Tongue (tissue), 2 donors: ENCODE data around the gene NDRG4. TPM values are rescaled to one million over a fixed set of nuclear protein-coding genes. Genes with fewer than 3 reads are reported as not detected.
"Not testable (repeated sequence)": the region's sequence is repeated elsewhere in the genome, so short reads cannot be mapped to it uniquely, and the experiment has no call there.

Experiments
- DNase-seq: peaks from one replicate; pipeline ENCODE4 v3.0.0-alpha.2; 2015
- total RNA-seq: library from RNA; depleted of rRNA; stranded (reverse); fragments of >200 nt; gene quantifications from one replicate; pipeline ENCODE4 v1.2.3, GENCODE V29; 2014

NDRG4 gene
- total RNA-seq, 1 donor from 2014 or later, result 14.2 TPM

- no peak for DNase-seq
Measured at GRCh38 chr16:58465817-58466216, 34.1 kb upstream of the NDRG4 start.

- no peak for DNase-seq
Measured at GRCh38 chr16:58466396-58466795, 33.5 kb upstream of the NDRG4 start.

- no peak for DNase-seq
Measured at GRCh38 chr16:58467905-58468304, 32.0 kb upstream of the NDRG4 start.

- DNase-seq, result no peak
Measured at GRCh38 chr16:58471209-58471975, 28.6 kb upstream of the NDRG4 start.

GRCh38 chr16:58472266-58472665 lies 27.7 kb upstream of the NDRG4 start:
- no peak for DNase-seq

GRCh38 chr16:58472827-58473226 lies 27.1 kb upstream of the NDRG4 start:
- no peak for DNase-seq

GRCh38 chr16:58474296-58474695 lies 25.6 kb upstream of the NDRG4 start:
- DNase-seq, result no peak

- no peak for DNase-seq
Measured at GRCh38 chr16:58475091-58475619, 24.8 kb upstream of the NDRG4 start.

- DNase-seq, result no peak
Measured at GRCh38 chr16:58476791-58477190, 23.2 kb upstream of the NDRG4 start.

GRCh38 chr16:58478427-58478826 lies 21.5 kb upstream of the NDRG4 start:
- DNase-seq, result no peak

GRCh38 chr16:58481226-58481869 lies 18.6 kb upstream of the NDRG4 start:
- DNase-seq, result no peak

GRCh38 chr16:58481931-58482330 lies 18.0 kb upstream of the NDRG4 start:
- no peak for DNase-seq

GRCh38 chr16:58485184-58485887 lies 14.6 kb upstream of the NDRG4 start:
- DNase-seq, result peak; percentile 60

- peak; percentile 92 for DNase-seq
Measured at GRCh38 chr16:58487566-58488351, 12.2 kb upstream of the NDRG4 start.

GRCh38 chr16:58488531-58488930 lies 11.4 kb upstream of the NDRG4 start:
- no peak for DNase-seq

GRCh38 chr16:58490065-58490464 lies 9.9 kb upstream of the NDRG4 start:
- DNase-seq, result no peak

- DNase-seq, result not testable (repeated sequence)
Measured at GRCh38 chr16:58490539-58490938, 9.4 kb upstream of the NDRG4 start.

- DNase-seq, result no peak
Measured at GRCh38 chr16:58492066-58492465, 7.9 kb upstream of the NDRG4 start.

GRCh38 chr16:58492735-58493134 lies 7.2 kb upstream of the NDRG4 start:
- no peak for DNase-seq

- no peak for DNase-seq
Measured at GRCh38 chr16:58493756-58494431, 6.0 kb upstream of the NDRG4 start.

- peak; percentile 96 for DNase-seq
Measured at GRCh38 chr16:58494981-58495520, 4.9 kb upstream of the NDRG4 start.
